NOMO-1 (cell line): ENCODE data around the gene PLIN1.
"Not testable (repeated sequence)": the region's sequence is repeated elsewhere in the genome, so short reads cannot be mapped to it uniquely, and the experiment has no call there.

ENCODE experiments used
- DNase-seq, 2 experiments: peaks; one replicate each; lab custom pipeline; 2025; ENCODE audit not compliant: unreplicated experiment in 2 of 2; lab: John Stamatoyannopoulos, UW

The PLIN1 gene

GRCh38 chr15:89679212-89679611, at the start of gene PLIN1:
Gene PLIN1, minus strand, starts transcription at chr15:89679367. Its CDS starts 1,878 bp downstream, at chr15:89677489.
- no peak for DNase-seq

DNA sequence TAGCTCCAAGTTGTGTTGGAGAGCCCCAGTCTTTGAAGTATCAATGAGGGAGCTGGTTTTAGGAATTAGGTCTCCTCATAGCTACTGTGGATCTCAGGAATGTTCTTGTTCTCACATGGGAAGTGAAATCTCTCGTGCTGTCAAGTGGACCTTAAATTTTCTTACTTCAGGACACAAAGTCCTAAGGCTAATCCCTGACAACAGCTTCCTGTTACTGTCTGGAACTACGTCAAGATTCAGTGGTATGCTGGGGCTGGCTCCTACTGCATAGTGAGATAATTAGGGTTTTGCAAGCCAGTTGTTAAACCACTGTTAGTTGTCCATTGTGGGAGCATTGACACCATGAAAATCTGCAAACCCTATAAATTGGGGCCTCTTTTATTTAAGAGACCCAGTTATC, 49.1 kb upstream of the PLIN1 start:
- no peak for DNase-seq

DNA sequence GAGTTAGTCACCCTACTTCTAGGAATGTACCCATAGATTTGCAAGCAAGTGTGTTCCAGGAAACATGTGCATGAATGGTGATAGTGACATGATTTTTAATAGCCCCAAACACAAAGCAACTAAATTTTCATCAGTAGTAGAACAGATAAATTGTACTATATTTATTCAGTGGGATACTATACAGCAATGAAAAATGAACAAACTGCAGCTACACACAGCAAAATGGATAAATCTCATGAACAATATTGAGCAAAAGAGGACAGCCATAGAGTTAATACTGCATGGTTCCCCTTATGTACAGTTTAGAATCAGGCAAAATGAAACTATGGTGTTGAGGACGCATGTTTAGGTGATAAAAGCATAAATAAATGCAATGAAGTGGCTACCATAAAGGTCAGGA, 45.9 kb upstream of the PLIN1 start:
- DNase-seq = no peak

DNA sequence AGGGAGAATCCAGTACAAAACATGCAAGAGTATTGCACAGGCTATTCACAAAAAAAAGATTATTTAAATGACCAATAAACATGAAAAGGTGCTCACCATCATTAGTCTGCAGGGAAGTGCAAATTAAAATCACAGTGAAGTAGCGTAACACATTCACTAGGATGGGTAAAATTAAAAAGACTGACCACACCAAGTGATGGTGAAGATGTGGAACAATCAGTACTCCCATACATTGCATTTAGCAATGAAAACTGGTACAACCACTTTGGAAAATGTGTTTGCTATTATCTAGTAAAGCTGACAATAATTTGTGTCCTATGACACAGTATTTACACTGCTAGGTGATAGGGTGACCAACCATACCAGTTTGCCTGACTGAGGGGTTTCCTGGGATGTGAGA, 45.5 kb upstream of the PLIN1 start:
- DNase-seq = no peak

- DNase-seq = no peak
These were observed 43.9 kb upstream of the PLIN1 start for GRCh38 chr15:89723031-89723430.

GRCh38 chr15:89714775-89715174, 35.6 kb upstream of the PLIN1 start:
- DNase-seq = peak; percentile 5 to 8

DNA sequence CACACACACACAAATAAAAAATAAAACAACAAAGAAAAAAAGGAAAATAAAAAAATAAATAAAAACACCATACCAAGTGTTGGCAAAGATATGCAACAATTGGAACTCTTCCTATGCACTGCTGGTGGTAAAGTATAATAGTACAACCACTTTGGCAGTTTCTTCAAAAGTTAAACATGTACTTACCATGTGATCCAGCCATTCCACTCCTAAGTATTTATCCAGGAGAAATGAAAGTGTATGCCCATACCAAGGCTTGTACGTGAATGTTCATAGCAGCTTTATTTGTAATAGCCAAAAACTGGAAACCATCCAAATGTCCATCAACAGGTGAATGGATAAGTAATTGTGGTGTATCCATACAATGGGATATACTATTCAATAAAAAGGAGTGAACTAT, 28.4 kb upstream of the PLIN1 start:
- no peak for DNase-seq

GRCh38 chr15:89704411-89704810, 25.2 kb upstream of the PLIN1 start:
- no peak for DNase-seq

GRCh38 chr15:89695198-89695597, 16.0 kb upstream of the PLIN1 start:
- DNase-seq = no peak

GRCh38 chr15:89693696-89694095, 14.5 kb upstream of the PLIN1 start:
- DNase-seq = no peak

DNA sequence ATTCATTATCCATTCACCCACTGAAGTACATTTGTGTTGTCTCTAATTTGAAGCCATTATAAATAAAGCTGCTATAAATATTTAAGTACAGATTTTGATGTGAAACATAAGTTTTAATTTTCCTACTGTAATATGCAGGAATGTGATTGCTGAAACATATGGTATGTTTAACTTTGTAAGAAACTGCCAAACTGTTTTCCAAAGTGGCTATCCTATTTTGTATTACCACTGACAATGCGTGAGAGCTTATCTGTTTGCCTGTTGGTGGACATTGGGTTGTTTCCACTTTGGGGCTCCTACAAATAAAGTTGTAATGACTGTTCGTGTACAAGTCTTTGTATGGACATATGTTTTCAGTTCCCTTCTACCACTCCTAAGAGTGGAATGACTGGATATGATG, 13.9 kb upstream of the PLIN1 start:
- DNase-seq = no peak

DNA sequence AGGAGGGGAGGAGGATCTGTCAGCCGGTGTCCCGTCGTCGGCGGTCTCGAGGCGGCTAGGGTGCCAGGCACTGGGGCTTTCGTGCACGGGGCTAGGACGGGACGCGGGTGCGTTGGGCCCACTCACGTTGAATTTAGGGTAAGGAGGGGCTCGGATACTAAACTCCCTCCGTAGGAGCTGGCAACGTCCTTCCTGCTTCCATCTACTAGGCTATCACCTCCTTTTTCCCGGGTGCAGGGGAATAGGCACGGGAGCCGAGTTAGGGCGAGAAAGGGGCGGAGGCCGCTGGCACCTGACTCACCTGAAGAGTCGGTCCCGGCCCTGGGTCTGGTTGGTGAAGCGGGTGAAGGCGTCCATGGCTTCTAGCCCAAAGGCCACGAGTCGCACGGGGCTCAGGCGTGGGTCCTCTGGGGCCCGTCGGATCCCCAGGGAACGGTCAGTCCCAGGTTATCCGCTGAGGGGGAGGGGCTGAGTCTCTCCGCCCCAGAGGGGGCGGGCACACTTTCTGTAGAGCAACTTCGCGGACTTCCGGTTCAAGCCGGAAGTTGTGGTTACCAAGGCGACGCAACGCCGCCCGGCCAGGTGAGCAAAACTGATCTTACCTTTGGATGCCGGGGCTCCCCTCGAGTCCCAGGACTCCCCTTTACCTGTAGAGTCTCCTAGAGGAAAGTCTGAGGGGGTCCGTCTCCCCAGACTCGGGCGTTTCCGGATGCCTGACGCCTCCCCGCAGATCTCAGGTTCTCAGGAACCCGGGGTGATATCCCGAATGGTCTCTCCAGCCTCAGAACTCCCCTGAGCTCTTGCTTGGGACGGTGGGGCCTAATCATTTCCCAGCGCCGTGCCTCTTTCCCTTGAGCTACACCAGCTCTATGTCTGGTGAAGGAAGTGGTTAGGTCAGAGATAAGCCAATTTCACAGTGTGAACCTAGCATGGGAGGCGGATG, 11.4 kb upstream of the PLIN1 start, which contains the start of the genes PEX11A and WDR93:
TSS of gene PEX11A (minus strand) at position 479 of the 943 bp plus-strand sequence. CDS start at position 357, 122 bp downstream.
TSS of gene WDR93 (plus strand) at position 536 of the 943 bp plus-strand sequence. CDS start 10,936 bp downstream, outside the sequence.
- peak; percentile 38 to 57 for DNase-seq

DNA sequence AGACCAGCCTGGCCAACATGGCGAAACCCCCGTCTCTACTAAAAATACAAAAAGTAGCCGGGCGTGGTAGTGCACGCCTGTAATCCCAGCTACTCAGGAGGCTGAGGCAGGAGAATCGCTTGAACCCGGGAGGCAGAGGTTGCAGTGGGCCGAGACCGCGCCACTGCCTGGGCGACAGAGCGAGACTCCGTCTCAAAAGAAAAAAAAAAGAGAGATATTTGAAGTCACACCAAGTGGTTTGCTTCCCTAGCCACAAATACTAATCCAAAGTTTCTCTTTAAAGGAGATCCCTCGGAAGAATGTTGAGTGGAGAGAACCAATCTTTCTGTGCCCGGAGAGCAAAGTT, 10.7 kb upstream of the PLIN1 start:
- not testable (repeated sequence) for DNase-seq

- no peak for DNase-seq
These were observed 7.4 kb upstream of the PLIN1 start for GRCh38 chr15:89686522-89686921.

- no peak for DNase-seq
These were observed 6.8 kb upstream of the PLIN1 start for GRCh38 chr15:89685995-89686394.

GRCh38 chr15:89681146-89681545, 2.0 kb upstream of the PLIN1 start:
- DNase-seq = no peak

- no peak for DNase-seq
These were observed 1.2 kb upstream of the PLIN1 start for GRCh38 chr15:89680282-89680873.

- no peak for DNase-seq
These were observed 1.8 kb downstream of the PLIN1 start for GRCh38 chr15:89677381-89677780.

GRCh38 chr15:89675606-89676005, 3.6 kb downstream of the PLIN1 start:
- peak in 1 of 2 experiments; percentile 11 for DNase-seq

- no peak for DNase-seq
These were observed 4.6 kb downstream of the PLIN1 start for GRCh38 chr15:89674526-89674925.

DNA sequence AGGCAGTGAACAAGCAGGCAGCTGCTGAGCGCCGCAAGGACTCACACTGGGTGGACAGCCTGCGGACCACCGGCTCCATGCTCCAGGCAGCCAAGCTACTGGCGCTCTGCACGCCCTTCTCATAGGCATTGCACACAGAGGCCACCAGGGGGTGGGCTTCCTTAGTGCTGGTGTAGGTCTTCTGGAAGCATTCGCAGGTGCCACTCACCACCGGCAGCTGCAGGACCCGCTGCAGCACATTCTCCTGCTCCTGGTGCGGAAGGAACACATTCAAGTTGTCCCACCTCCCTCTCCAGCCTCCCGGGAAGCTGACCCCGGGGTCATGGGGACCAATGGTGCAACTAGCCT, 6.0 kb downstream of the PLIN1 start:
- DNase-seq = peak; percentile 4 to 13
